HG03097 (cell line): ENCODE measurements around the gene DPEP3.
A peak's percentile ranks its signal among the peaks of the same experiment; 100 is the strongest.
"Not testable (repeated sequence)": the region's sequence is repeated elsewhere in the genome, so short reads cannot be mapped to it uniquely, and the experiment has no call there.

Experiments used
- ATAC-seq: cut with Tn5 transposase; IDR thresholded peaks from one replicate; pipeline ENCODE4 v1.9.1; 2021; ENCODE audit not compliant: unreplicated experiment, low FRiP score

Gene DPEP3

GRCh38 chr16:67946128-67946569 is 34.1 kb downstream of the DPEP3 start:
- ATAC-seq = no peak

GRCh38 chr16:67945392-67945933 is 34.8 kb downstream of the DPEP3 start:
- ATAC-seq = no peak

- no peak for ATAC-seq
Measured at GRCh38 chr16:67944690-67945391, 35.5 kb downstream of the DPEP3 start.

- no peak for ATAC-seq
Measured at GRCh38 chr16:67943619-67944504, 36.4 kb downstream of the DPEP3 start, which contains the start of gene LCAT. TSS of gene LCAT (minus strand) at chr16:67944120. CDS start at chr16:67944101, 19 bp downstream.

GRCh38 chr16:67943256-67943618 is 37.1 kb downstream of the DPEP3 start:
- ATAC-seq = no peak

GRCh38 chr16:67942510-67943255 is 37.6 kb downstream of the DPEP3 start:
- ATAC-seq = no peak

- ATAC-seq = no peak
Measured at GRCh38 chr16:67942200-67942509, 38.1 kb downstream of the DPEP3 start.

GRCh38 chr16:67941469-67942199 is 38.7 kb downstream of the DPEP3 start:
- no peak for ATAC-seq

- ATAC-seq = no peak
Measured at GRCh38 chr16:67940446-67941089, 39.7 kb downstream of the DPEP3 start.

GRCh38 chr16:67939507-67940445 is 40.5 kb downstream of the DPEP3 start:
- ATAC-seq = no peak

- ATAC-seq = not testable (repeated sequence)
Measured at GRCh38 chr16:67937713-67938112, 42.6 kb downstream of the DPEP3 start.

GRCh38 chr16:67936880-67937605 is 43.3 kb downstream of the DPEP3 start:
- ATAC-seq = peak; percentile 47

- no peak for ATAC-seq
Measured at GRCh38 chr16:67936124-67936879, 44.0 kb downstream of the DPEP3 start, which contains the start of gene PSMB10. TSS of gene PSMB10 (minus strand) at chr16:67936850. CDS start at chr16:67936749, 101 bp downstream.

- peak; percentile 78 for ATAC-seq
Measured at GRCh38 chr16:67935402-67936123, 44.7 kb downstream of the DPEP3 start.

GRCh38 chr16:67935101-67935401 is 45.2 kb downstream of the DPEP3 start:
- ATAC-seq = no peak

GRCh38 chr16:67934306-67935100 is 45.8 kb downstream of the DPEP3 start:
- no peak for ATAC-seq
